Endothelial cell of umbilical vein (primary cell): ENCODE data around the gene CCDC106.

ENCODE experiments used
- EZH2 ChIP-seq: IDR thresholded peaks from 2 replicates; pipeline ENCODE4 v1.6.1; 2012; ENCODE audit warnings: borderline replicate concordance, low read depth, mild to moderate bottlenecking, moderate library complexity, low read length, inconsistent platforms; ENCODE audit not compliant: severe bottlenecking
- FOS ChIP-seq: IDR thresholded peaks from 2 replicates; pipeline ENCODE4 v1.6.1; 2011; ENCODE audit warnings: mild to moderate bottlenecking, low read length, moderate library complexity, borderline replicate concordance; ENCODE audit not compliant: insufficient read depth
- GATA2 ChIP-seq: IDR thresholded peaks from 2 replicates; pipeline ENCODE4 v1.7.0; 2011; ENCODE audit warnings: low read depth, mild to moderate bottlenecking, moderate library complexity, mixed read lengths, low read length; ENCODE audit not compliant: insufficient read length, insufficient read depth
- JUN ChIP-seq: IDR thresholded peaks from 2 replicates; pipeline ENCODE4 v1.6.1; 2011; ENCODE audit warnings: borderline replicate concordance, low read depth; ENCODE audit not compliant: insufficient read length, insufficient read depth
- MYC ChIP-seq: IDR thresholded peaks from one replicate; pipeline ENCODE4 v1.6.1; 2011; ENCODE audit warnings: mild to moderate bottlenecking, low read depth, low read length
- POLR2A ChIP-seq: IDR thresholded peaks from 2 replicates; pipeline ENCODE4 v1.6.1; 2012; ENCODE audit warnings: low read depth, mild to moderate bottlenecking, control low read depth, low read length
- POLR2AphosphoS5 ChIP-seq: IDR thresholded peaks from 2 replicates; pipeline ENCODE4 v1.6.1; 2012; ENCODE audit warnings: low read depth, mild to moderate bottlenecking, control low read depth, low read length, moderate library complexity; ENCODE audit not compliant: insufficient read depth
- TF ChIP-seq, protein P1 (sequence below), 2 donors: IDR thresholded peaks; 1 replicate in 1 of 2; 2 replicates in 1 of 2; pipeline ENCODE4 v1.5.1; 2011; ENCODE audit warnings: low read length in 2 of 2, mild to moderate bottlenecking in 2 of 2, moderate library complexity in 2 of 2, control low read depth in 1 of 2, inconsistent platforms in 1 of 2, low read depth in 1 of 2; ENCODE audit not compliant: insufficient read depth in 1 of 2; ENCODE audit errors: extremely low read depth in 1 of 2
- TF ChIP-seq, protein P2 (sequence below): IDR thresholded peaks from 2 replicates; pipeline ENCODE4 v1.6.1; 2011; ENCODE audit not compliant: insufficient read depth, insufficient read length

DNA sequence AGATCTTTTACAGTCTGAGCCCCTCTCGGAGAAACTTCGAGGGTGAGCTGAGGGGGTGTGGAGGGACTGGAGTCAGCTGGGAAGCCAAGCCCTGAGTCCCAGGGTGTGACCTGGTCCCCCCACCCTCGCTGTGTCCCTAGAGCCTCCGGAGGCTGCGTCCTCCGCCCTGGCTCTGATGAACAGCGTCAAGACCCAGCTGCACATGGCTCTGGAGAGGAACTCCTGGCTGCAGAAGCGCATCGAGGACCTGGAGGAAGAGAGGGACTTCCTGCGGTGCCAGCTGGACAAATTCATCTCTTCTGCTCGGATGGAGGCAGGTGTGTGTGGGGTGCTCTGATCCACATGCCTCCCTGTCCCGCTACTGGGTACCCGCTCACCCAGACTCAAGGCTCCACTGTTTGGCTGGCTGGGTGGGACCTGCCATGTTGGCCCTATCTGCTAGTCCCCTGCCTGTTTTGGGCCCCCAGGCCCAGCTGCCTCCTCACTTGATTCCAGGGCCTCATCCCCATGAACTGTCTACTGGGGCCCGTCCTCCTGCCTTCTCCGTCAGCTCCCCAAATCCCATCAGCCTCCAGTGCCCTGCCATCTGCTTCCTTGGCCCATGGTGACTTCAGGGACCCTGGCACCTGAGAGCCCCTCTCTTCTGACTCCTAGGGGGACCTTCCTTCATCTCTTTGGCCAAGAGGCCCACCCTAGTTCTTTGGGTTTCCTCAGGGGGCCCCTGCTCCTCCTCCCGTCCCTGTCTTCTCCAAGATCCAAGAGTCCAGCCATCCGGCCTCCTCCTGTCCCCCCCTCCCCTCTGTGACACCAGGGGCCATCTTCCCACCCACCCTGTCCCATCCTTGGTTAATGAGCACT lies 1.5 kb downstream of the CCDC106 start:
- TF ChIP-seq, protein P1, sequence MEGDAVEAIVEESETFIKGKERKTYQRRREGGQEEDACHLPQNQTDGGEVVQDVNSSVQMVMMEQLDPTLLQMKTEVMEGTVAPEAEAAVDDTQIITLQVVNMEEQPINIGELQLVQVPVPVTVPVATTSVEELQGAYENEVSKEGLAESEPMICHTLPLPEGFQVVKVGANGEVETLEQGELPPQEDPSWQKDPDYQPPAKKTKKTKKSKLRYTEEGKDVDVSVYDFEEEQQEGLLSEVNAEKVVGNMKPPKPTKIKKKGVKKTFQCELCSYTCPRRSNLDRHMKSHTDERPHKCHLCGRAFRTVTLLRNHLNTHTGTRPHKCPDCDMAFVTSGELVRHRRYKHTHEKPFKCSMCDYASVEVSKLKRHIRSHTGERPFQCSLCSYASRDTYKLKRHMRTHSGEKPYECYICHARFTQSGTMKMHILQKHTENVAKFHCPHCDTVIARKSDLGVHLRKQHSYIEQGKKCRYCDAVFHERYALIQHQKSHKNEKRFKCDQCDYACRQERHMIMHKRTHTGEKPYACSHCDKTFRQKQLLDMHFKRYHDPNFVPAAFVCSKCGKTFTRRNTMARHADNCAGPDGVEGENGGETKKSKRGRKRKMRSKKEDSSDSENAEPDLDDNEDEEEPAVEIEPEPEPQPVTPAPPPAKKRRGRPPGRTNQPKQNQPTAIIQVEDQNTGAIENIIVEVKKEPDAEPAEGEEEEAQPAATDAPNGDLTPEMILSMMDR (IDR thresholded peaks at IDR 0.05; ENCODE audit: extremely low read depth in 1 of 2, insufficient read depth in 1 of 2, low read depth in 1 of 2, low read length in 2 of 2) = no peak
- TF ChIP-seq POLR2A (no peak), POLR2AphosphoS5 (no peak), MYC (no peak), JUN (no peak), EZH2 (no peak), GATA2 (no peak), FOS (no peak)
- TF ChIP-seq, protein P2, sequence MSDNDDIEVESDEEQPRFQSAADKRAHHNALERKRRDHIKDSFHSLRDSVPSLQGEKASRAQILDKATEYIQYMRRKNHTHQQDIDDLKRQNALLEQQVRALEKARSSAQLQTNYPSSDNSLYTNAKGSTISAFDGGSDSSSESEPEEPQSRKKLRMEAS = no peak
